Testis (tissue), 3 donors: ENCODE data around the gene RSPO4. TPM values are rescaled to one million over a fixed set of nuclear protein-coding genes. Genes with fewer than 3 reads are reported as not detected.

Experiments
- DNase-seq: peaks from one replicate; pipeline ENCODE4 v3.0.0-alpha.2; 2019
- H3K27ac ChIP-seq, 2 donors: fragments of 200-600 bp; sonication (generic); one replicate each; pipeline ENCODE4 v1.5.1; 2019
- H3K27me3 ChIP-seq: fragments of 200-600 bp; sonication (generic); one replicate; pipeline ENCODE4 v1.5.1; 2019
- H3K36me3 ChIP-seq: fragments of 200-600 bp; sonication (generic); one replicate; pipeline ENCODE4 v1.5.1; 2017; ENCODE audit warnings: low read depth; ENCODE audit errors: missing control alignments
- H3K4me1 ChIP-seq: fragments of 200-600 bp; sonication (generic); one replicate; pipeline ENCODE4 v1.5.1; 2019
- H3K4me3 ChIP-seq, 2 donors: fragments of 200-600 bp; sonication (generic); one replicate each; pipeline ENCODE4 v1.5.1; 2017 to 2019
- H3K9me3 ChIP-seq: fragments of 200-600 bp; sonication (generic); one replicate; pipeline ENCODE4 v1.5.1; 2017
- CTCF ChIP-seq, 3 experiments: fragments of 450-650 bp in 2 of 3; fragments of 200-600 bp in 1 of 3; sonication (generic) in 1 of 3; IDR thresholded peaks; one replicate each; pipeline ENCODE4 v1.5.1; 2016 to 2019; ENCODE audit warnings: antibody characterized with exemption in 3 of 3, mild to moderate bottlenecking in 2 of 3, moderate library complexity in 1 of 3
- POLR2A ChIP-seq: fragments of 450-650 bp; IDR thresholded peaks from one replicate; pipeline ENCODE4 v1.6.1; 2017; ENCODE audit warnings: antibody characterized with exemption, mild to moderate bottlenecking, moderate library complexity
- WGBS, 2 donors: methylation state at CpG; one replicate each; pipeline ENCODE4 v1.1.5; 2018; 5-methylcytosine and 5-hydroxymethylcytosine counted together
- intact Hi-C: fragments of 100-400 bp; cut with DNase I; formaldehyde crosslinking; loops from one replicate; pipeline ENCODE4 v1.15.1; 2023; ENCODE audit warnings: low total_unique reads
- polyA plus RNA-seq: library from polyadenylated mRNA; stranded (reverse); fragments of 350-450 nt; fragmentation: Illumina TruSeq; extraction: RNeasy Lipid Tissue Mini Kit (QIAGEN cat#74804); gene quantifications from one replicate; pipeline ENCODE4 v1.2.3, GENCODE V29; 2014; ENCODE audit warnings: low read depth, low replicate concordance; ENCODE audit not compliant: insufficient read depth
- total RNA-seq, 2 donors: library from RNA; depleted of rRNA; stranded (reverse); fragments of >200 nt; gene quantifications; one replicate each; pipeline ENCODE4 v1.2.3, GENCODE V29; 2016

RSPO4 gene
- total and polyA plus RNA-seq, 3 donors from 2014 or later = 2.2 to 3.2 (median 2.6) TPM

GRCh38 chr20:995170-995569, 6.9 kb downstream of the RSPO4 start:
- Histone ChIP-seq H3K4me3 (no peak overlapping the region), H3K27ac (no peak overlapping the region), H3K36me3 (no peaks in the 10 kb centered on the region), H3K9me3 (no peaks in the 10 kb centered on the region), H3K4me1 (no peaks in the 10 kb centered on the region), H3K27me3 (no peaks in the 10 kb centered on the region)
- intact Hi-C loops = no loop called here
- no peak for DNase-seq
- TF ChIP-seq POLR2A (no peak), CTCF (IDR thresholded peaks at IDR 0.05) (no peak)
- WGBS, 2 donors = 64 to 85% methylated on average over 8 of the region's 8 CpGs

- TF ChIP-seq POLR2A (no peak), CTCF (IDR thresholded peaks at IDR 0.05) (no peak)
- DNase-seq = no peak
- Histone ChIP-seq H3K4me1 (no peaks in the 10 kb centered on the region), H3K36me3 (no peaks in the 10 kb centered on the region), H3K27ac (no peak overlapping the region), H3K9me3 (no peaks in the 10 kb centered on the region), H3K27me3 (no peaks in the 10 kb centered on the region), H3K4me3 (no peak overlapping the region)
- intact Hi-C loops = no loop called here
- 81 to 88% methylated on average over 13 to 16 of the region's 16 CpGs for WGBS, 2 donors
Measured at GRCh38 chr20:992801-993535, 9.1 kb downstream of the RSPO4 start.

GRCh38 chr20:991850-992249, 10.3 kb downstream of the RSPO4 start:
- H3K4me3 ChIP-seq = no peak overlapping the region
- no peaks in the 10 kb centered on the region for H3K9me3 ChIP-seq
- H3K4me1 ChIP-seq = no peaks in the 10 kb centered on the region
- H3K36me3 ChIP-seq = no peaks in the 10 kb centered on the region
- WGBS, 2 donors = 83 to 85% methylated on average over 10 of the region's 10 CpGs
- no peaks in the 10 kb centered on the region for H3K27me3 ChIP-seq
- DNase-seq = no peak
- H3K27ac ChIP-seq = no peak overlapping the region
- TF ChIP-seq CTCF (IDR thresholded peaks at IDR 0.05) = no peak
- TF ChIP-seq POLR2A = no peak
- intact Hi-C loops = no loop called here

- Histone ChIP-seq H3K27me3 (no peaks in the 10 kb centered on the region), H3K4me3 (no peak overlapping the region), H3K36me3 (no peaks in the 10 kb centered on the region), H3K27ac (no peak overlapping the region), H3K4me1 (no peaks in the 10 kb centered on the region), H3K9me3 (no peaks in the 10 kb centered on the region)
- TF ChIP-seq POLR2A (no peak), CTCF (IDR thresholded peaks at IDR 0.05) (no peak)
- WGBS, 2 donors = 63 to 83% methylated on average over 6 of the region's 6 CpGs
- DNase-seq = no peak
- intact Hi-C loops = no loop called here
Measured at GRCh38 chr20:990293-990959, 11.7 kb downstream of the RSPO4 start.

GRCh38 chr20:988272-988671, 13.8 kb downstream of the RSPO4 start:
- H3K9me3 ChIP-seq = no peaks in the 10 kb centered on the region
- no peak overlapping the region for H3K4me3 ChIP-seq
- H3K27ac ChIP-seq = no peak overlapping the region
- H3K27me3 ChIP-seq = no peaks in the 10 kb centered on the region
- no peak for DNase-seq
- TF ChIP-seq CTCF (IDR thresholded peaks at IDR 0.05) (no peak), POLR2A (no peak)
- intact Hi-C loops = no loop called here
- 69 to 91% methylated on average over 3 of the region's 3 CpGs for WGBS, 2 donors
- no peaks in the 10 kb centered on the region for H3K4me1 ChIP-seq
- H3K36me3 ChIP-seq = no peaks in the 10 kb centered on the region
